ENCODE data around the gene SLC19A3. TPM values are rescaled to one million over a fixed set of nuclear protein-coding genes. Genes with fewer than 3 reads are reported as not detected.

The SLC19A3 gene
- total and polyA plus RNA-seq, 2 of the 4 experiments (the other 2 are of a cell fraction): under 0.01 TPM; not detected in 1

- intact Hi-C loops (cut with micrococcal nuclease): no loop called here
- H3K4me3 ChIP-seq (ENCODE audit: insufficient read depth, low read depth, low read length): no peak overlapping the region
- no TSS peak for BruUV-seq (replicated peaks)
- H3K9me1 ChIP-seq (ENCODE audit: insufficient read depth, low read length): no peaks in the 10 kb centered on the region
- H2BK15ac ChIP-seq (ENCODE audit: low read depth, low read length): no peak overlapping the region
- no peak overlapping the region for H3K56ac ChIP-seq (ENCODE audit: extremely low read depth, insufficient read depth, low read length)
- no peak overlapping the region for H4K91ac ChIP-seq (ENCODE audit: insufficient read depth, low read depth, low read length)
- no peak overlapping the region for H2AK9ac ChIP-seq (replicated peaks; ENCODE audit: low read depth, low read length, poor library complexity)
- no peak overlapping the region for H3K4ac ChIP-seq (ENCODE audit: low read depth, low read length)
- POLR2A ChIA-PET (ENCODE audit: unreplicated experiment): no interaction called here
- no peak overlapping the region for H4K8ac ChIP-seq (ENCODE audit: low read depth in 2 of 2, low read length in 2 of 2)
- H4K20me1 ChIP-seq (ENCODE audit: insufficient read depth, low read length): no peaks in the 10 kb centered on the region
- H3K18ac ChIP-seq (ENCODE audit: low read depth, low read length): no peak overlapping the region
- H2AFZ ChIP-seq (replicated peaks; ENCODE audit: low read length, poor library complexity): no peak overlapping the region
- WGBS, 2 experiments (ENCODE audit: extremely low coverage in 2 of 2, insufficient read length in 1 of 2): no CpG with 5 or more reads among the region's 2 CpGs
- H3K27me3 ChIP-seq (ENCODE audit: control insufficient read depth, insufficient read depth, low read length): no peaks in the 10 kb centered on the region
- H3K27ac ChIP-seq (ENCODE audit: insufficient read depth, low read length): no peak overlapping the region
- H2AK5ac ChIP-seq (ENCODE audit: low read depth, low read length): no peak overlapping the region
- dilution Hi-C loops (cut with HindIII; ENCODE audit: low sequenced_read_pairs, unreplicated experiment): no loop called here
- H3K79me1 ChIP-seq (ENCODE audit: low read depth in 1 of 2, low read length in 2 of 2): no peaks in the 10 kb centered on the region
- CTCF ChIA-PET: no interaction called here
- H3K4me2 ChIP-seq (ENCODE audit: low read depth, low read length): no peak overlapping the region
- no peaks in the 10 kb centered on the region for H3K9me3 ChIP-seq (ENCODE audit: control insufficient read depth, insufficient read depth, low read length)
- no peak overlapping the region for H3K9ac ChIP-seq (ENCODE audit: low read depth, low read length)
- H3K14ac ChIP-seq (replicated peaks; ENCODE audit: low read depth, low read length): no peak overlapping the region
- no peak overlapping the region for H4K5ac ChIP-seq (ENCODE audit: low read depth, low read length)
- H2BK120ac ChIP-seq (ENCODE audit: low read depth, low read length): no peak overlapping the region
- ATAC-seq (ENCODE audit: low read depth) (no peak), DNase-seq (no peak)
- H3K23ac ChIP-seq (ENCODE audit: low read depth, low read length): no peak overlapping the region
- TF ChIP-seq ELK1 (IDR thresholded peaks at IDR 0.05; ENCODE audit: borderline replicate concordance, low read depth, low read length) (no peak), MXI1 (IDR thresholded peaks at IDR 0.05; ENCODE audit: borderline replicate concordance, low read depth, low read length) (no peak), RCOR1 (IDR thresholded peaks at IDR 0.05; ENCODE audit: insufficient replicate concordance, low read length) (no peak), USF2 (IDR thresholded peaks at IDR 0.05; ENCODE audit: low read depth, low read length) (no peak), CTCF (conservative IDR thresholded peaks at IDR 0.05; ENCODE audit: low read depth, low read length) (no peak), FOS (IDR thresholded peaks at IDR 0.05; ENCODE audit: low read depth, low read length) (no peak), POLR2A (IDR thresholded peaks at IDR 0.05; ENCODE audit: low read depth, low read length) (no peak), CEBPB (IDR thresholded peaks at IDR 0.05; ENCODE audit: low read depth, low read length) (no peak), BHLHE40 (IDR thresholded peaks at IDR 0.05; ENCODE audit: low read depth, low read length) (no peak), MAZ (IDR thresholded peaks at IDR 0.05; ENCODE audit: borderline replicate concordance, low read depth, low read length) (no peak), RFX5 (IDR thresholded peaks at IDR 0.05; ENCODE audit: low read depth, low read length) (no peak), CHD1 (IDR thresholded peaks at IDR 0.05; ENCODE audit: low read depth, low read length) (no peak)
- H2BK20ac ChIP-seq (ENCODE audit: low read depth, low read length): no peak overlapping the region
- in situ Hi-C loops (cut with MboI; ENCODE audit: low sequenced_read_pairs): no loop called here
- H3K4me1 ChIP-seq (ENCODE audit: control insufficient read depth, insufficient read depth, low read length): no peaks in the 10 kb centered on the region
- H2BK5ac ChIP-seq (ENCODE audit: low read depth, low read length, poor library complexity, severe bottlenecking): no peak overlapping the region
- H3K36me3 ChIP-seq (ENCODE audit: control insufficient read depth, insufficient read depth, low read length): no peaks in the 10 kb centered on the region
These were observed 20.7 kb downstream of the SLC19A3 start for GRCh38 chr2:227696990-227697679.
